Keratinocyte (primary cell): ENCODE measurements around the gene SBNO2.

Experiments used
- EZH2 ChIP-seq: IDR thresholded peaks from one replicate; pipeline ENCODE4 v1.6.1; 2012; ENCODE audit warnings: inconsistent platforms, mild to moderate bottlenecking, low read length, moderate library complexity
- TF ChIP-seq, protein P1 (sequence below), 3 experiments: IDR thresholded peaks in 1 of 3; conservative IDR thresholded peaks in 1 of 3; optimal IDR thresholded peaks in 1 of 3; 2 replicates in 2 of 3; 3 replicates in 1 of 3; pipeline versions ENCODE3 to v1.5.1; 2011; ENCODE audit warnings: low read length in 3 of 3, mild to moderate bottlenecking in 3 of 3, moderate library complexity in 2 of 3, control low read depth in 1 of 3, inconsistent platforms in 1 of 3; ENCODE audit not compliant: insufficient read depth in 2 of 3; ENCODE audit errors: extremely low read depth in 1 of 3

DNA sequence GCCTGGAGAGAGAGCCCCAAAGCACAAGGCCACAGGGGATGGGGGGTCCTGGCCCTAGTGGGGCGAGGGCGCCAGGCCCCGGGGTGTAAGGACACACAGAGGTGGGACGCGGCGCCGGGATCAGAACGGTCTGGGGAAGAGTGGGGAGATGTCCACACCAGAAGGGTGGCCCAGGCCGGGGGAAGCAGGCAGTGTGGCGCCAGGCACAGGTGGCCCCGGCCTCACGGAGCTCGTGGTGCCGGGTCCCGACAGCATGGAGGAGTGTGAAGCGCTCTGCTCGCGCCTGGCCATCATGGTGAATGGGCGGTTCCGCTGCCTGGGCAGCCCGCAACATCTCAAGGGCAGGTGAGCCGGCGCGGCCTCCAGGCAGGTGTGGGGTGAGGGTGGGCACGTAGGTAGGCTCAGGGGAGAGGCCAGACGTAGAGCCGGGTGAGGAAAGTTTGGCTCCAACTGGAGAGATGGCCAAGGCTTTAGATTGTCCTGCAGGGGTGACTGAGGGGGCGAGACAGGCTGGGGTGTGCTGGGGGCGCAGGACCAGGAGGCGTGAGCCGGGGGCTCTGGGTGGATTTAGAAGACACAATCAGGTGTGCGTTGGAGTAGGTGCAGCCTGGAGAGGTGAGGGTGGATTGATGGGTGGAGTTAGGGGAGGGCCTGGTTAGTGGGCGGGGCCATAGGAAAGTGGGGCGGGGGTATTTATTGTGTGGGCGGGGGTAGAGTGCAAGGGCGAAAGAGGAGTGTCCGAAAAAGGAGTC is 110.0 kb downstream of the SBNO2 start:
- TF ChIP-seq, protein P1, sequence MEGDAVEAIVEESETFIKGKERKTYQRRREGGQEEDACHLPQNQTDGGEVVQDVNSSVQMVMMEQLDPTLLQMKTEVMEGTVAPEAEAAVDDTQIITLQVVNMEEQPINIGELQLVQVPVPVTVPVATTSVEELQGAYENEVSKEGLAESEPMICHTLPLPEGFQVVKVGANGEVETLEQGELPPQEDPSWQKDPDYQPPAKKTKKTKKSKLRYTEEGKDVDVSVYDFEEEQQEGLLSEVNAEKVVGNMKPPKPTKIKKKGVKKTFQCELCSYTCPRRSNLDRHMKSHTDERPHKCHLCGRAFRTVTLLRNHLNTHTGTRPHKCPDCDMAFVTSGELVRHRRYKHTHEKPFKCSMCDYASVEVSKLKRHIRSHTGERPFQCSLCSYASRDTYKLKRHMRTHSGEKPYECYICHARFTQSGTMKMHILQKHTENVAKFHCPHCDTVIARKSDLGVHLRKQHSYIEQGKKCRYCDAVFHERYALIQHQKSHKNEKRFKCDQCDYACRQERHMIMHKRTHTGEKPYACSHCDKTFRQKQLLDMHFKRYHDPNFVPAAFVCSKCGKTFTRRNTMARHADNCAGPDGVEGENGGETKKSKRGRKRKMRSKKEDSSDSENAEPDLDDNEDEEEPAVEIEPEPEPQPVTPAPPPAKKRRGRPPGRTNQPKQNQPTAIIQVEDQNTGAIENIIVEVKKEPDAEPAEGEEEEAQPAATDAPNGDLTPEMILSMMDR (optimal IDR thresholded peaks at IDR 0.05 in 1 of 3, IDR thresholded peaks at IDR 0.05 in 1 of 3, conservative IDR thresholded peaks at IDR 0.05 in 1 of 3; ENCODE audit: extremely low read depth in 1 of 3, insufficient read depth in 2 of 3, low read length in 3 of 3), result no peak
- TF ChIP-seq EZH2, result no peak
